ENCODE measurements around the gene CMIP. TPM values are rescaled to one million over a fixed set of nuclear protein-coding genes. Genes with fewer than 3 reads are reported as not detected.

The CMIP gene
- total RNA-seq, 1 experiment from 2014 or later, result 9.5 TPM

GRCh38 chr16:81477697-81478693 is 33.4 kb downstream of the CMIP start:
- DNase-seq (ENCODE audit: low read depth), result no peak

- DNase-seq (ENCODE audit: low read depth), result no peak
Observed at GRCh38 chr16:81478876-81479511, 34.4 kb downstream of the CMIP start.

GRCh38 chr16:81480606-81481206 is 36.1 kb downstream of the CMIP start:
- no peak for DNase-seq (ENCODE audit: low read depth)

GRCh38 chr16:81481207-81481821 is 36.7 kb downstream of the CMIP start:
- peak; percentile 51 for DNase-seq (ENCODE audit: low read depth)

DNA sequence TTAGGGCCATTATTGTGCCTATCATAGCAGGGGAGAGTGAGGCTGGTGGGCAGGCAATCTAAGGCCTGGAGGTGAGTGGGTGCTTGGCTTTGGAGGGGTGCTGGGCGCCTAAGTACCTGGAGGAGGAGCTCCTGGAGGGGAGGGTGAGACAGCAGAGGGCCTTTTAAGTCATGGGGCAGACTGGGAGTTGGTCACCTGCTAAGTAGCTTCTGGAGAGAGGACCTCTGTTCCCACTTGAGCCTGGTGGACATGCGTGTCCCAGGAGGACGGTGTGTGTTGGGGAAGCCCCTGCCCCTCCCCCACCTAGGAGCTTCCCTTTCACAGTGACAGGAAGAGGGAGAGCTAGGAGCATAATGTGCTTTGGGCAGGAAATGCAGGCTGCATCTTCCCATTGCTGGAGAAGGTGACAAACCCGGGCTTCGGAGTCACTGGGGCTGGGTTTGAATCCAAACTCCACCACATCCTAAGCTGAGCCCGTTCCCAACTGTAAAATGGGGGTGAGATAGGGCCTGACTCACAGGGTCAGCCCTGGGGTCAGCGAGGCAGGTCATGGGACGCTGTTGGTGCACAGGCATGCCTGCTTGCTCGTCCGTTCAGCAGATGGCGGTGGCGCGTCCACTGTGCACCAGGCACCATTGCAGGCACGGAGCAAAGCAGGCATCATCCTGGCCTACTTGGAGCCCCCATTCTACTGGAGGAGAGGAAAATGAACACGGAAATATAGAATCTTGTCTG is 37.9 kb downstream of the CMIP start:
- DNase-seq (ENCODE audit: low read depth), result no peak

DNA sequence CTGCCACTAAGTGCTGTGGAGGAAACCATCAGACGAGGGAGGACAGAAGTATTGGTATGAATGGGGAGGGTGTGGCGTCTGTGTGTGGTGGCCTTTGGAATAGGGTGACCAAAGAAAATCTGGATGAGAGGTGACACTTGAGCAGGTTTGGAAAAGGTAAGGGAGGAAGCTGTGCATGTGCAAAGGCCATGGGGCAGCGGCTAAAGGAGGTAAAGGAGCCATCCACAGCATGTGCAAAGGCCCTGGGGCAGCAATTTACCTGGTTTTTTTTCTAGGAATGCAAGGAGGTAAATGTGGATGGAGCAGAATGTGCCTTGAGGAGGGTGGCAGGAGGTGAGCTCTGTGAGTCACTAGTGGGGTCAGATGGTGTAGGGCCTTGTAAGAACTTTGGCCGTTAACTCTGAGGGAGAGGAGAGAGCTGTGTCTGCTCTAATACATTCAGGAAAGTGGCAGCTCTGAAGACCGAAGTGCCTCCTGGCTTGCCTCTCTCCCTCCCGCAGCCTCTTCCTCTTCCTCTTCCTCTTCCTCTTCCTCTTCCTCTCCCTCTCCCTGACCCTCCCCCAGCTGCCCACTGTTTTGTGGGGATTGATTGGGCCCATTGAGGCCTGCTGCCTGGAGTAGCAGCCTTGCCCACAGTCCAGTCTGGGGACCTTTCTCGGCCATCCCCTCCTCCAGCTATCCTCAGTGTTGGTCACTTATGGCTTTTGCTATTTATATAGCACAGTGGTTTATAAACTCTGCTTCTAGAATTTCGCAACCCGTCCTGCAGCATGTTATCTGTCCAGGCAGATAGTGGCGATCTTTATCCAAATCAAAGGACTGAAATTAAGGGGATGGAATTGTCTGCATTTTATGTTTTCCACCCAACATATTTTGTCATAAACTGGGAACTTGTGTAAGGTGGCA is 38.7 kb downstream of the CMIP start:
- no peak for DNase-seq (ENCODE audit: low read depth)

- DNase-seq (ENCODE audit: low read depth), result no peak
Observed at GRCh38 chr16:81483970-81484595, 39.5 kb downstream of the CMIP start.

DNA sequence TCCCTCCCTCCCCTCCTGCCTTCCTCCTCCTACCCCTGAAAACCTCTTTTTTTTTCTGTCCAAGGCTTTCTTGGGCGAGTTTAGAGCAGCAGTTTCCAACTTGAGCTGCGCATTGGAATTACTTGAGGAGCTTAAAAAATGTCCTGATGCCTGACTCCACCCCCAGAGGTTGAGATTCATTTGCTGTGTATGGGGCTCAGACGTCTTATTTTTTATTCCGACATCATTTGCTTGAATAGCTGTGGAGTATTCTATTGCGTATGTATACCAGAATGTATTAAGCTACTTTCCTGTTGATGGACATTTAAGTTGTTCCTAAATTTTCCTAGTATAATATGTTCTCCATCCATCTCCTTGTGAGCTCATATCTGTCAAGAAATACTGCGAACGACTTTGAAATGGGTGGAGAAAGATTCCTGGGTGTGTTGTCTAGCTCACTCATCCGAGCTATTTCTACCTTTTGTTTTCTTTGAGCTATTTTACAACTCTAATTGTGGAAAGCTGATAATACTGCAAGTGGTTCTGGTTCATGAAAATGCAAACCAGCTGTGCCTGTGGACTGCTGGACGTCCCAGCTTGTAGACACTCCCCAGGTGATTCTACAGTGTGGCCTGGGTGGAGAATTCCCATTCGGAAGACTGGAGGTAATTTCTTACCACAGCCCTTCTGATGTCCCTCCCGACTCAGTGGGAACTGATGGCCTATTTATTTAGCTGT is 40.5 kb downstream of the CMIP start:
- DNase-seq (ENCODE audit: low read depth), result no peak

- DNase-seq (ENCODE audit: low read depth), result no peak
Observed at GRCh38 chr16:81485824-81486539, 41.4 kb downstream of the CMIP start.

DNA sequence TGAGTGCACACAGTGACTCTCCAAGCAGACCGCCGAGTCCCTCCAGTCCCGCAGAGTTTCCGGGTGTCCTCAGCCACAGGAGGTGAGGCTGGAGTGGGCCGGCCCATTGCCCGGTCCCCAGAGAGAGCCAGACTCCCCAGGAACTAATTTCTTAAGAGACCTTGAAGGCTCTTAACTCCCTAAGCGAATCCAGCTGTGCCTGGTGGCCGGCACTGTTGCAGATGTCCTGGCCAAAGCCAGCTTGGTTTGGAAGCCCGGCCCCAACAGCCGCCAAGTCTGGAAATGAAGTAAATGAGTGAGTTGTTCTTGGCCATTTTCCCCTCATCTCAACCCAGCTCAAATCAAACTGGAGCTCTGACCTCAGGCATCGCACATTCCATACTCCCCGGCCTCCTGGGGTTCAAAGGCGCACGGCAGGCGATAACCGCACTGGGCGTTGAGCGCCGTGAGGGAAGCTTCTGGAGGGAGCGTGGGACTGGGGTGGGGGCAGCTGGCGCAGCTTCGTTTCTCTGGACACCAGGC is 42.0 kb downstream of the CMIP start:
- DNase-seq (ENCODE audit: low read depth), result no peak

- no peak for DNase-seq (ENCODE audit: low read depth)
Observed at GRCh38 chr16:81487301-81487720, 42.7 kb downstream of the CMIP start.

DNA sequence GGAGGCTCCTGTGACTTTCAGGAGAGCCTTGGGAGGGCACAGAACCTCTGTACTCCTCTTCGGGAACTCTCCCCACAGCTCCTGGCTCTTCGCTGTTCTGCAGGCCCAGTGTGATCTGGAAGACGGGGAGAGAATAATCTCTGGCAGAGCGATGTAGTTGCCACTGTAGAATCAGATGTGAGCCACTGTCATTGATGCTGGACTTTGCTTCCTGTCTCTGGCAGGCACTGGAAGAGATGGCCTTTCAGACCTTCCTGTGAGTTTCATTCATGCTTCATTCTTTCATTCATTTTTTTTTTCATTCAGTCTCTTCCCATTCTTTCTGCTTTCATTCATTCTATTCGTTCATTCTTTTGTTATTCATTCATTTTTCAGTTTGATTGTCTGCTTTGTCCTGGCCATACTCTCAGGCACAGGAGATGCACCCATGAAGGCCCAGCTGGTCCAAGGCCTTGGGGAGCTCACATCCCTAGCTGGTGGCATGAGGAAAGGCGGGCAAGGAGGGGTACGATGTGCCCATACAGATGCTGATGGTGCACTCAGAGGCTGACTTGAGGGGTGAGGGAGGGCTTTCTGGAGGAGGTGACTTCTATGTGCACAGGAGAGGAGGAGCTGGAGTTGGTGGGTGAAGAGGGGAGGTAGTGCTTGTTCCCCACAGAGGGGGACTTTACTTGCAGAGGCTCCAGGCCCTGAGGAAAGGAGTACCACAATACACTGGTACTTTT is 44.2 kb downstream of the CMIP start:
- DNase-seq (ENCODE audit: low read depth), result no peak

GRCh38 chr16:81489547-81490267 is 45.1 kb downstream of the CMIP start:
- no peak for DNase-seq (ENCODE audit: low read depth)

- no peak for DNase-seq (ENCODE audit: low read depth)
Observed at GRCh38 chr16:81491541-81492188, 47.1 kb downstream of the CMIP start.

DNA sequence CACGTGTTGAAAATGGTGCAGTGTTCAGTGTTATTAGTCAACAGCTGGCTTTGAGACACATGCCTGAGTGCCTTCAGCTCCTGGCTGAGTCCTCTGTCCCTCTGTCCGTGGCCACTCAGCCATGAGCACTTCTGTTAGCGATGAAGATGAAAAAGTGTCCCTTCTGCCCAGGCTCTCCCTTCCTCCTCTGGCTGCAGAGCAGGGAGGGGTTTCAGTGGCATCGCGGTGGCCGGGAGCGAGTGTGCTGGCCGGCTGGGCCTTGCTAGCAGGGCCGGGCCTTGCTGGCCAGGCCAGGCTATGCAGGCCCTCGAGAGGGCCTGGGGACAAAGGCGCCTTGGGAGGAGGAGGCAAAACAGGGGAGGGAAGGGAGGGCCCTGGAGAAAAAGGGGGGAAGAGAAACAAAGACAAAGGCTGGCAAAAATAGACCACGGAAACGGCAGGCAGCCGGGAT is 47.7 kb downstream of the CMIP start:
- DNase-seq (ENCODE audit: low read depth), result no peak
